GM12865 (cell line): Measurements from ENCODE around the gene ZNF24.

Experiments used
- DNase-seq: peaks from one replicate; pipeline ENCODE4 v3.0.0; 2010; ENCODE audit warnings: low read depth
- H3K4me3 ChIP-seq: 2 replicates; pipeline ENCODE4 v1.5.1; 2011; ENCODE audit warnings: mild to moderate bottlenecking, low read depth, low read length, control low read depth
- TF ChIP-seq, protein P1 (sequence below): IDR thresholded peaks from 2 replicates; pipeline ENCODE4 v1.5.1; 2011; ENCODE audit warnings: low read length, control low read depth, low read depth, inconsistent platforms; ENCODE audit not compliant: insufficient read depth; ENCODE audit errors: missing control alignments

ZNF24 gene

DNA sequence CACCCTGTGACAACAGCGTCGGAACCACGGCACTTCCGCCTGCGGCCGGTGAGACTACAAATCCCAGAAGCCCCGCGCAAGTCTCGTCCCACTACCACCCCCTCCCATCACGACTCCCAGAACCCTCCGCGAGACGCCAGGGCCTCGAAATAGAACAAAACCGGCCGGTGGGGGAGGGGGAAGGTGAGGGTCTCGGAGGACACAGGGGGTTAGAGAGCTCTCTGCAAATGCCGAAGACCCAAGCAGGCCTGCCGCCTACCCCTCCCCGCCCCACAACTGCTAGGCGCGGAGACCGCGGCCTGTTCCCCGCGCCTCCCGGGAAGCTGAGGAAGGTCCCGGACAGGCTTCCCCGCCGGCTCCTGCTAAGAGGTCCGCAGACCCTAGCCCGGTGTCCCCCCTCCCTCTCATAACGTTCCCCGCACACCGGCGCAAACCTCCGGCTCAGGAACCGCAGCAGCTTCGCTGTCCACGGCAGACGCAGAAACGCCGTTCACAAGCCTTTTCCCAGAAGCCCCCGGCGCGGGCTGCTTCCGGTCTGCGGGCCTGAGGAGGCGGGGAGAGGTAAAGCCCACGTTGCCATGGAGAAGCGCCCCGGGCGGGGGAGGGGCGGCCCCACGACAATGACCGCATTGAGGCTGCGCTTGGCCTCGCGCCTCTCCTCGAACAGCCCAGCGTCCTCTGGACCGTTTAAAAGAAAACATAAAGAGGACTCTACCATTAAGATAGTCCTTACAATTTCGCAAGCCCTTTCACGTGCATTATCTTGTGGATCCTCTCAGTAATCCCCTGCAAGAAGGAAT, at the start of gene ZNF24:
TSS of gene ZNF24 (minus strand) at position 485 of the 800 bp plus-strand sequence. CDS start 3,770 bp downstream, outside the sequence.
- peak within 1 kb of the TSS; percentile 95 for H3K4me3 ChIP-seq
- peak; percentile 95 for DNase-seq
- TF ChIP-seq, protein P1, sequence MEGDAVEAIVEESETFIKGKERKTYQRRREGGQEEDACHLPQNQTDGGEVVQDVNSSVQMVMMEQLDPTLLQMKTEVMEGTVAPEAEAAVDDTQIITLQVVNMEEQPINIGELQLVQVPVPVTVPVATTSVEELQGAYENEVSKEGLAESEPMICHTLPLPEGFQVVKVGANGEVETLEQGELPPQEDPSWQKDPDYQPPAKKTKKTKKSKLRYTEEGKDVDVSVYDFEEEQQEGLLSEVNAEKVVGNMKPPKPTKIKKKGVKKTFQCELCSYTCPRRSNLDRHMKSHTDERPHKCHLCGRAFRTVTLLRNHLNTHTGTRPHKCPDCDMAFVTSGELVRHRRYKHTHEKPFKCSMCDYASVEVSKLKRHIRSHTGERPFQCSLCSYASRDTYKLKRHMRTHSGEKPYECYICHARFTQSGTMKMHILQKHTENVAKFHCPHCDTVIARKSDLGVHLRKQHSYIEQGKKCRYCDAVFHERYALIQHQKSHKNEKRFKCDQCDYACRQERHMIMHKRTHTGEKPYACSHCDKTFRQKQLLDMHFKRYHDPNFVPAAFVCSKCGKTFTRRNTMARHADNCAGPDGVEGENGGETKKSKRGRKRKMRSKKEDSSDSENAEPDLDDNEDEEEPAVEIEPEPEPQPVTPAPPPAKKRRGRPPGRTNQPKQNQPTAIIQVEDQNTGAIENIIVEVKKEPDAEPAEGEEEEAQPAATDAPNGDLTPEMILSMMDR: no peak

DNA sequence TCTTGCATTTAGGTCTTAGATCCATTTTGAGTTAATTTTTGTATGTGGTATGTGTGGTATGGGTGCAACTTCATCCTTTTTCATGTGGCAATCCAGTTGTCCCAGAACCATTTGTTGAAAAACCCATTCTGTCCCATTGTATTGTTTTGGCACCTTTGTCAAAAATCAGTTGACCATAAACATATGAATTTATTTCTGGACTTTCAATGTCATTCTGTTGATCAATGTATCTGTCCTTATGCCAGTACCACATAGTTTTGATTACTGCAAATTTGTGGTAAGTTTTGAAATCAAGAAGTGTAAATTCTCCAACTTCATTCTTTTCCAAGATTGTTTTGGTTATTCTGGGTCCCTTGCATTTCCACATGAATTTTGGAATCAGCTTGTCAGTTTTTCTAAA, 49.5 kb upstream of the ZNF24 start:
- no peak overlapping the region for H3K4me3 ChIP-seq
- no peak for DNase-seq
- TF ChIP-seq, protein P1: no peak

DNA sequence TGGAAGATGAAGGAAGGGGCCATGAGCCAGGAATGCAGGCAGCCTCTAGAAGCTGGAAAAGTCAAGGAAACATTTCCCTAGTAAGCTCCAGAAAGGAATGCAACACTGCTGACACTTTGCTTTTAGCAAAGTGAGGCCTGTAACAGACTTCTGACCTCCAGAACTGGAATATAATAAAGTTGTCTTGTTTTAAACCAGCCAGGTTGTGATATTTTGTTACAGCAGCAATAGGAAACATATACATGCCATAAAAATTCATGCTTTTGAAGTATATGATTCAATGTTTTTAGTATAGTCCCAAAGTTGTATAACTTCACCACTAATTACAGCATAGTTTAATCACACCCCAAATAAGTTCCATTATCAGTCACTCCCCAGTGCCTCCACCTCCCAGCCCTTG, 48.2 kb upstream of the ZNF24 start:
- H3K4me3 ChIP-seq: no peak overlapping the region
- DNase-seq: no peak
- TF ChIP-seq, protein P1: no peak

DNA sequence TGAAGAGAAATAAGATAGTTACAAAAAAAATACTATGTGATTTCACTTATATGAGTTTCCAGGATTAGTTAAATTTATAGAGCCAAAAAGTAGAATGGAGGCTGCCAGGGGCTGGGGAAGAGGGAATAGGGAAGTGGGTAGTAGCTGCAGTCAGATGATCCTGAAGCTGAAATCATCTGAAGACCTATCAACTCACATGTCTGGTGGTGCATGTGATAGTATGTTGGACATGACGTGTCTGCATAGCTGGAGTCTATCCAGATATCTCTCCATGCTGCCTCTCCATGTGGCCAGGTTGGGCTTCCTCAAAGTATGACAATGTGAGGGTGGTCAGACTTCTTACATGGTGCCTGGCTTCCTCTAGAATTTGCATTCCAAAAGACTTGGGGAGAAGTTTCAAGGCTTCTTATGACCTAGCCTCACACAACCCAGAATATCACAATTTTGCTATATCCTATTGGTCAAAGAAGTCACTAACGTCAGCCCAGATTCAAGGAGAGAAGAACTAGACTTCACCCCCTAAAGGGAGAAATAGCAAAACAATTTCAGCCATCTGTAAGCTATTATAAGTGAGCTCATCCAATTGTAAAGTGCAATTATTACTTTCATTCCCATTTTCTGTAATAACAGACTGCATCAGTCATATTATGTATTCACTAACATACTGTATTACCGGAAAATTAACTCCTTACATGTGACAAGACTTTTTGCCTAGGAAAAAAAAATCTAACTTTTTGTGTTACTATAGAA, 46.9 kb upstream of the ZNF24 start:
- H3K4me3 ChIP-seq: no peak overlapping the region
- TF ChIP-seq, protein P1: no peak
- no peak for DNase-seq

DNA sequence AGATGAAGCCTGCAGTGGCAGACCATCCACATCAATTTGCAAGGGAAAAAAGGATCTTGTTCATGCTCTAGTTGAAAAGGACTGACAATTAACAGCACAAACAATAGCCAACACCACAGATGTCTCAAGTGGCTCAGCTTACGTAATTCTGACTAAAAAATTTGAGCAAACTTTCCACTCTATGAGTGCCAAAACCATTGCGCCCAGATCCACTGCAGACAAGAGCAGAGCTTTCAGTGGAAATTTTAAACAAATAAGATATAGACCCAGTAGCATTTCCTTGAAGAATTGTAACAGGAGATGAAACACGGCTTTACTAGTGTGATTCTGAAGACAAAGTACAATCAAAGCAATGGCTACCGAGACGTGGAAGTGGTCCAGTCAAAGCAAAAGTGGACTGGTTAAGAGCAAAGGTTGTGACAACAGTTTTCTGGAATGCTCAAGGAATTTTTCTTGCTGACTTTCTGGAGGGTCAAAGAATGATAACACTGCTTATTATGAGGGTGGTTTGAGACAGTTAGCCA, 44.9 kb upstream of the ZNF24 start:
- TF ChIP-seq, protein P1: no peak
- DNase-seq: no peak
- H3K4me3 ChIP-seq: no peak overlapping the region

DNA sequence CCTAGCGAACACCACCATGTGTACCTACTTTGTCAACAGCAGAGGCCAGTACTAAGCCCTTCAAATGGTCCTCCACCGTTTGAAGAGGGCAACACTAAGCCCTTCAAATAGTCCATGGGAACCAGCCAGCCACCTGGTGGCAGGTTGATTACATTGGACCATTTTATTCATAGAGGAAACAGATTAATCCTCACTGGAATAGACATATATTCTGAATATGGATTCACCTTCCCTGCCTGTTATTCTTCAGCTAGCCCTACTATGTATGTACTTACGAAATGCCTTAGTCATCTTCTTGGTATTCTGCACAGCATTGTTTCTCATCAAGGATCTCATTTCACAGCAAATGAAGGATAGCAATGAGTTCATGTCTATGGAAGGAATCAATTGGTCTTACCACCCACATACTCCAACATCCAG, 42.9 kb upstream of the ZNF24 start:
- peak; percentile 22 for DNase-seq
- no peak overlapping the region for H3K4me3 ChIP-seq
- TF ChIP-seq, protein P1: peak; percentile 25
